ENCODE measurements around the gene PARD3B.

- no peak for TF ChIP-seq CTCF (IDR thresholded peaks at IDR 0.05)
- no peak for TF ChIP-seq POLR2A (IDR thresholded peaks at IDR 0.05)
These were observed 3.6 kb upstream of the PARD3B start for GRCh38 chr2:204541637-204542036.
